T-helper 2 cell treated with Interferon-gamma antibody and Interleukin-4, amounts not matched to agents 100 ng/mL and 5 ng/mL, for 36 hours (primary cell): ENCODE measurements around the gene RNGTT. TPM values are rescaled to one million over a fixed set of nuclear protein-coding genes. Genes with fewer than 3 reads are reported as not detected.
"Not testable (repeated sequence)": the region's sequence is repeated elsewhere in the genome, so short reads cannot be mapped to it uniquely, and the experiment has no call there.

Source experiments
- intact Hi-C: fragments of 100-400 bp; cut with micrococcal nuclease; formaldehyde crosslinking; loops from one replicate; pipeline ENCODE4 v1.15.1; 2023
- total RNA-seq: library from RNA; stranded (reverse); gene quantifications from 2 replicates; pipeline ENCODE4 v1.2.3, GENCODE V29; 2022

Gene RNGTT
- total RNA-seq, 1 donor from 2014 or later = 23.0 TPM

GRCh38 chr6:88741071-88741470 lies 222.3 kb downstream of the RNGTT start:
- intact Hi-C loops = no loop called here

DNA sequence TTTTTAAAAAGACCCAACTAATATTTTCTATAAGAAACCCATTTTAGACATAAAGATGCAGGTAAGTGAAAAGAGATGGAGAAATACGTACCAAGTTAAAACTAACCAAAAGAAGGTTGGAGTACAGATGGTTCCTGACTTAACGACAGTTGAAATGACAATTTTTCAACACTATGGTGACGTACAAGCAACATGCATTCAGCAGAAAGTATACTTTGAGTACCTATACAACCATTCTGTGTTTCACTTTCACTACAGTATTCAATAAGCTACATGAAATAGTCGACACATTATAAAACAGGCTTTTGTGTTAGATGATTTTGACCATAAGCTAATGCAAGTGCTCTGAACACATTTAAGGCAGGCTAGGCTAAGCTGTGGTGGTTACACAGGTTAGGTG lies 228.9 kb downstream of the RNGTT start:
- intact Hi-C loops = no loop called here

DNA sequence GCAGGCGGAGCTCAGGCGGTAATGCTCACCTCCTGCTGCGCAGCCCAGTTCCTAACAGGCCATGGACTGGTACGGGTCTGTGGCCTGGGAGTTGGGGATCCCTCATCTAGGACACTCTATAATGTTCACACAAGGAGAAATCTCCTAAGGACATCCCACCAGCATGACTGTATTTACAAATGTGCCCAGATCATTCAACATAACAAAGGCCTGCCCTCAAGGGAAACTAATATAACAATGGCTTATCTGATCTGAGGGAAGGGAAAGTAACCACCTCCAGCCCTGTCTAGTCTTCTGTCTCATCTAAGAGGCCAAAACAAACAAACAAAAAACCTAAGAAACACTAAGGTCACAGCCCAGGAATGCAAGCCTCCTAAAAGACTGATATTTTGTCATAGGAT lies 232.8 kb downstream of the RNGTT start:
- intact Hi-C loops = no loop called here

DNA sequence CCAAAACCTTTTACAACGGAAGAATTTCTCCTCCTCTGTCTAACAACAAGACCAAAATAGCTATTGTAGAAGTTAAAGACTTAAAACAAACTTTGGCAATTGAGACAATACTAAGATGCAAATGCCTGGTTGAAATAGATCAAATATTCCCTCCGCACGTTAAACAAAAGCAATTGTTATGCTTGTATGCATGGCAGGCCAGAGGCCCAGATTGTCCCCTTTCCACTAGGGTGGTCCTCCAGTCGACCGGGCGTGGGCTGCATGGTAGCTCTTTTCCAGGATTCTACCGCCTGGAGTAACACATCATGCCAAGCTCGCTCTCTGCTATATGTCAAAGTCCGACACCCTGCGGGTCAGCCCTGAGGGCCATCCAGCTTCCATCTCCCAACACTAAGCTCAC lies 234.7 kb downstream of the RNGTT start:
- intact Hi-C loops = no loop called here

GRCh38 chr6:88726409-88726808 lies 237.0 kb downstream of the RNGTT start:
- intact Hi-C loops = not testable (repeated sequence)

GRCh38 chr6:88725111-88725975 lies 238.1 kb downstream of the RNGTT start:
- intact Hi-C loops = no loop called here

- intact Hi-C loops = no loop called here
Observed at GRCh38 chr6:88722686-88723085, 240.7 kb downstream of the RNGTT start.

DNA sequence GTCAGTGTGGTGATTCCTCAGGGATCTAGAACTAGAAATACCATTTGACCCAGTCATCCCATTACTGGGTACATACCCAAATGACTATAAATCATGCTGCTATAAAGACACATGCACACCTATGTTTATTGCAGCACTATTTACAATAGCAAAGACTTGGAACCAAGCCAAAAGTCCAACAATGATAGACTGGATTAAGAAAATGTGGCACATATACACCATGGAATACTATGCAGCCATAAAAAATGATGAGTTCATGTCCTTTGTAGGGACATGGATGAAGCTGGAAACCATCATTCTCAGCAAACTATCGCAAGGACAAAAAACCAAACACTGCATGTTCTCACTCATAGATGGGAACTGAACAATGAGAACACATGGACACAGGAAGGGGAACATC lies 247.0 kb downstream of the RNGTT start:
- intact Hi-C loops = not testable (repeated sequence)

- intact Hi-C loops = no loop called here
Observed at GRCh38 chr6:88712243-88712936, 251.0 kb downstream of the RNGTT start.

DNA sequence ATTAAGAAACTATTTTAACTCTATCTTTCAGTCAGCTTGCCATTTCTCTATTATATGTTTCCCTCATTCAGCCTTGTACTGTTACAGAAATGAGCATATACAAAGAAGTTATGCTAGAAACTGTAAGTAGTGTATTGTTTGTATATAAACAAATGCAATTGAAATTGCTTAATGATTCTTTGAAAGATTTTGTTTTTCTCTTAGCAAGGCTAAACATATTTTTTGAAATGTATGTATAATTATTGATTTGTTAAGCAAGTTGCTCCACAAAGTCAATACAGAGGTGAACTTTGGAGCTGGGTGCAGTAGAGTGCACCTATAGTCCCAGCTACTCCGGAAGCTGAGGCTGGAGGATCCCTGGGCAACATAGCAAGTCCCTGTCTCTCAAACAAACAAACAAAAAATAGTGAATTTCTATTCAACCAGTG lies 253.6 kb downstream of the RNGTT start:
- intact Hi-C loops = no loop called here

GRCh38 chr6:88708197-88708744 lies 255.1 kb downstream of the RNGTT start:
- intact Hi-C loops = no loop called here

DNA sequence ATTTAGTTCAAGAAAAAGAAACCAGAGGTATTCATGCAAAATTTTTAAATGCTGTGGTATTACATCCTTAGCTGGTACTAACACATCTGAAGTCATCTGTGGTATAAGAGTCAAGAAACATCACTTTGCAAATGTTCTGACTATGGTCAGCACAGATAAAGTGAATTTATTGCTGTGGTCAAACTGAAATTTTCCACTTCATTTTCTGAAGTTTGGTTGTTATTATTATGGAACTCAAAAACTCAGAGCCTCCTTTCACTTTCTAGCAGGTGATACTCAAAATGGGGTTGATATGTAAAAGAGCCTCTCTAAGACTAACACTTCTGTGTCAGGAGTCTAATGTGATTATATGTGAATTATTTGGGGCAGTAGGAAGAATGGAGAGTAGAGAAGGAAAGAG lies 257.8 kb downstream of the RNGTT start:
- intact Hi-C loops = no loop called here

DNA sequence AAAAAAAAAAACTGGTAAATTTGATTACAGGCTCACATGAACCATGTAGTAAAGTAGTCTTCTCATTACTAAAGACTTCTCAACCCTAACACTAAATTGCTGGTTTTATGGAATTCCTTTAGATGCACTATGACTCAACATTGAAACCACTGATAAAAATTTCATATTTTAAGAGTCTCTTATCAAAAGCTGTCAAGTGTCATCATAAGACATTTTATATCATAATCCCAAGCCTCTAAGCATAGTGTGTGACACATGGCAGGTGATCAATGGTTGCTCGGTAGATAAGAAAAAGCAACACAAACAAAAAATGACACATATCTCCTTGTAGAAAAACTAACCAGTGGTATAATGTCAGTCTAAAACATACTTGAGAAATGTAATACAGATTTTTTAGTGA lies 258.4 kb downstream of the RNGTT start:
- intact Hi-C loops = no loop called here

- intact Hi-C loops = no loop called here
Observed at GRCh38 chr6:88702956-88703556, 260.4 kb downstream of the RNGTT start.

DNA sequence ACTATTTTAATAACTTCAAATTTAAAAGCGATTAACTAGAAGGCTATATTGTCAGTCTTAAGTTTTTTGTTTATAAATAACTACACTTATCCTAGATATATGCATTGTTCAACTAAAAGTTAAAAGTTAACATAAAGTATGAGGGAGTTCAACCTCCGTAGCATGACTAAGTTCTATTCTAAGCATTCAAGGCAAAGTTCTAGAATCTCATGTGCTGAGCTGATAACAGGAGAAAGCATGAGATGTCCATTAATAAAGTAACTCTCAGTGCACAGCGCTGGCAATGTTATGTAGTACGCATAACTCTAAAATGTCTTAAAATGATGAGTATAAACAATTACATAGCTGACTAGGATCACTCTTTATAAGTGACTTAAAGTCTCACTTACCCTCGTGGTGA lies 264.8 kb downstream of the RNGTT start:
- intact Hi-C loops = no loop called here

DNA sequence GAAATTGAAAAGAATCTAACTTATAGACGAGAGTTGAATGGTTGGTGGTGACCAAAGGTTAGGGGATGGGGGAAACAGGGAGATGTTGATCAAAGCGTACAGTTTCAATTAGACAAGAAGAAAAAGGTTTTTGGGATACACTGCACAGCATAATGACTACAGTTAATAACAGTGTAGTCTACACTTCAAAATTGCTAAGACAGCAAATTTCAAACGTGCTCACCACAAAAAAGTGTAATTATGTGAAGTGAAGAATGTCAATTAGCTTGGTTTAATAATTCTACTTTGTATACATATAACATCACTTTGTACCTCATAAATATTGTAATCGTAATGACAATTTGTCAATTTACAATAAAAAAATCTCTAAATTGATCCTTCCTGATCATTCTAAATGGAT lies 267.5 kb downstream of the RNGTT start:
- intact Hi-C loops = no loop called here

- intact Hi-C loops = no loop called here
Observed at GRCh38 chr6:88683734-88684133, 279.7 kb downstream of the RNGTT start.

- intact Hi-C loops = no loop called here
Observed at GRCh38 chr6:88680654-88681053, 282.8 kb downstream of the RNGTT start.

DNA sequence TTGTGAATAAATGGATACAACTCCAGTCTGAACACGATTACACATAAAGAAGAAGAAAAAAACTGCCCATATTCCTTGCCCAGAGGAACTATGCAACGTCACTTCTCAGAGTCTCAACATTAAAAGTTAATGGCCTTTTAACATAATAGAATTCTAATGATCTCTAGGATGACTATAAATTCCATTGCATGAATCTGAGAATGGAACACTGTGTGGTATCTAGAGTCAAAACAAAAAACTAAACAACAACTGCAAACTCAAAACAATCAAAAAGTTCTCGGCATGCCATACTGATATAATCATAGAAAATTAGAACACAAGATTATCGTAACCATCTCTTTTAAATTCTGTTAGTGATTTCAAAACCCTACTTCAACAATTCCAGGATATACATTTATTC lies 283.6 kb downstream of the RNGTT start:
- intact Hi-C loops = no loop called here

DNA sequence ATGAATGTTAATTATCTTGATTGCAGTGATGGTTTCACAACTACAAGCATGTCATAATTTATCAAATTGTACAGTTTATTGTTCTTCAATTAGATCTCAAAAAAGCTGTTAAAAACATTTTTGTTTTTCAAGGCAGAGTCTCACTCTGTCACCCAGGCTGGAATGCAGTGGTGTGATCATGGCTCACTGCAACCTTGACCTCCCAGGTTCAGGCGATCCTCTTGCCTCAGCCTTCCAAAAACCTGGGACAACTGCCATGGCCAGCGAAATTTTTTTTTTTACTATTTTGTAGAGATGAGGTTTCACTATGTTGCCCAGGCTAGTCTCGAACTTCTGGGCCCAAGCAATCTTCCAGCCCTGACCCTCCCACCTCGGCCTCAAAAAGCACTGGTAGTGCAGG lies 286.1 kb downstream of the RNGTT start:
- intact Hi-C loops = no loop called here

DNA sequence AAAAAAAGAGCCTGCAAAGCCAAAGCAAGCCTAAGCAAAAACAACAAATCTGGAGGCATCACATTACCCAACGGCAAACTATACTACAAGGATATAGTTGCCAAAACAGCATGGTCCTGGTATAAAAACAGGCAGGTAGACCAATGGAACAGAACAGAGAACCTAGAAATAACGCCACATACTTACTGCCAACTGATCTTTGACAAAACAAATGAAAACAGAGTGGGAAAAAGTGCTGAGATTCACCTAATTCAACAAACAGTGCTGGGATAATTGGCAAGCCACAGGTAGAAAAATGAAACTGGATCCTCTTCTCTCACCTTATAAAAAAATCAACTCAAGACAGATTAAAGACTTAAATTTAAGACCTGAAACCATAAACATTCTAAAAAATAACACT lies 291.8 kb downstream of the RNGTT start:
- intact Hi-C loops = no loop called here

DNA sequence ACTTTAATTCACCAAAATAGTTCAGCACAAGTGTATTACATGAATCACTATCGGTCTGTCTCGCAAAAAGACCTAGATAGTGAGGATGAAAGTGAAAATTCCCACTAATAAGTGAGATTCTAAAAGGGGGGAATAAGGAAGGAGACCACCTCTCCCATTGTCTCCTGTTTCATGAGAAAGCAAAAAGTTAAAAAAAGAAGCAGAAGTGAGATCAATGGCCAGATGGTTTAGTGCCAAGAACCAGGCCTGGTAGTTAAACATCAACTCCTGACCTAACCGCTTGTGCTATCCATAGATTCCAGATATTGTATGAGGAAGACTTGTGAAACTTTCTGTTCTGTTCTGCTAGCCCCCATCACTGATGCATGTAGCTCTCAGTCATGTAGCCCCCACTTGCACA lies 293.0 kb downstream of the RNGTT start:
- intact Hi-C loops = no loop called here
